GM19025 (cell line): ENCODE results near the gene PDCD11.
"Not testable (repeated sequence)": the region's sequence is repeated elsewhere in the genome, so short reads cannot be mapped to it uniquely, and the experiment has no call there.

Experiments used
- ATAC-seq: cut with Tn5 transposase; IDR thresholded peaks from one replicate; pipeline ENCODE4 v1.9.1; 2021; ENCODE audit warnings: mild to moderate bottlenecking, low read depth, moderate library complexity; ENCODE audit not compliant: unreplicated experiment

Gene PDCD11

GRCh38 chr10:103470761-103471653 is 74.6 kb downstream of the PDCD11 start:
- ATAC-seq = peak; percentile 63

DNA sequence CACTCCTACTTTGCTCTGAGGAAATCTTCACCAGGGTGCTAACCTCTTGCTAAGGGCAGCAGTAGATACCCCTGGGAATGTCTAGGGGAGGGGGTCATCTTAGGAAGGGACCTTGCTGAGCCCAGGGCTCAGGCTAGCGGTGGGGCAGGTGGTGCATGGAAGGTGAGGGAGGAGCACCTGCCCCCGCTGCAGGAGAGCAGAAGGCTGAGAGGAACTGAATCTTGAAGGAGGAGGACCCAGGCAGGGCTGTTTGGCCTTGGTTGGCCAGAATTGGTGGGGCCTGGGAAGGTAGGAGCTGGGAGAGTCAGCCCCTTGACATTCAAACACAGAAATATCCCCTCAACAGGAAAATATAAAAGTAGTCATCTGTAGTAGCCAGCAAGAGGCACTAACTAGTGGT is 75.6 kb downstream of the PDCD11 start:
- ATAC-seq = no peak

- no peak for ATAC-seq
Measured at GRCh38 chr10:103473261-103473671, 76.8 kb downstream of the PDCD11 start.

GRCh38 chr10:103474077-103474476 is 77.7 kb downstream of the PDCD11 start:
- no peak for ATAC-seq

DNA sequence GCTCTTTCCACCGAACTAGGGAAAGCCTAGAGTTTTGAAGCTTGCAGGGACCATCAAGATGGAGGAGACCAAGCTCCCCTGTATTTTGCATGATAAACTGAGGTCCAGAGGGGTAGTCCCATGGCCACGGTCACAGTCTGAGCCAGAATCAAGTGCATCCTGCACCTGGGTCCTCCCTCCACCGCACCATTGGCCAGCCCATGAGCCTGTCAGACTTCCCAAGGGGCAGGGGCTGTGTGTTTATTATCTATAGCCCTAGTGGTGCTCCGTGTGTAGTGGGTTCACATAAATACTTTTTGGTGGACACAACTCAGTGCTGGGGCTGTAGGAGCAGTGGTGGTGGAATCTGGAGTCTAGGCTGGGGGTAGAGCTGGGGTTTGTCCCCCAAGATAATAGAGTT is 79.0 kb downstream of the PDCD11 start:
- no peak for ATAC-seq

DNA sequence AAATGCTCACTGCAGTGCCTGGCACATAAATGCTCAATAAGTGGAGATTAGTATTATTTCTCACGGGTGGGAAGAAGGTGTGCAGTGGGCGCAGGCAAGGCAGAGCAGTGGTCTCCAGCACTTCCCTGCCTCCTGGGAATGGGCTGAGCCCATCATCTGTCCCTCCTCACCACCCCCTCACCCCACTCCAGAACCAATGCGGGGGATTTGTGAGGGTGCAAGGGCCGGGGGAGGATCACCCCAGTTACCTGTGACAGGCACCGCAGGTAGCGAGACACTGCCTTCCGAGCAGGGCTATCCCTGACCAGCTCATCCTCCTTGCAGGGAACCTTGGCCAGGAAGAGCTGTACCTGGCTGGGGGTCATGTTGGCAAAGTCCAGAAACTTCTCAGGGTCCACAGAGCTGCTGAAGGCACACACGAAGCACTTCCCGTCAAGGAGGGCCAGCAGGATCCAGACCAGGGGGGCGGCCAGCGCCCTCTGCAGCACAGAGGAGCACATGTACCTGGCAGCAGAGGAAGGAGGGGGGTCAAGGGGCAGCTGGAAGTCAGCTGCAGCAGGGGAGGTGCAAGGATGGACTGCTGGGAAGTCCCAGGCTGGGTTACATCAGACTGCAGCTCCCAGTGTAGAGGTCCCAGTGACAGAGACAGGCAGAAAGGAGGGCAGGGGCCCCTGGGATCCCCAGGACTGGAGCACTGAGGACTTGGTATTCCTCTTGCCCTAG is 79.8 kb downstream of the PDCD11 start:
- no peak for ATAC-seq

GRCh38 chr10:103478671-103479070 is 82.2 kb downstream of the PDCD11 start:
- ATAC-seq = no peak

DNA sequence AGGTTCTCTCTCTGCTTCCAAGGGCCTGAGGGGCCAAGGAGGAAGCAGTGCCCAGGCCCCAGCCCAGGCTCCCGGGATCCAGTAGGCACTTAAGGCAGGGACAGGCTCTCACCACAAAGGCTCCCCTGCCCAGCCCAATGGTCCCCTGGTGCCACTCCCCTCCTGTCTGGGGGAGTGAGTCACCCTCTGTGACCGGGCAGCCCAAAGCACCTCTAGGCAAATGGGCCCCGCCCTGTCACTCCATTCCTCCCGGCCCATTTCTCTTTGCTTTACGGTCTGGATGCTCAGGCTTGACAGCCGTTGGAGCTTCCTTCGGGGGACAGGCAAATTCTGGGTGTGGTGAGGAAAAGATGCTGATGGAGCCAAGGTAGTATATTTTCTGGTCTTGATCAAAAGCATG is 82.7 kb downstream of the PDCD11 start, which contains the start of gene CALHM3:
TSS of gene CALHM3 (minus strand) at position 106 of the 400 bp plus-strand sequence. CDS start 208 bp downstream, outside the sequence.
- no peak for ATAC-seq

DNA sequence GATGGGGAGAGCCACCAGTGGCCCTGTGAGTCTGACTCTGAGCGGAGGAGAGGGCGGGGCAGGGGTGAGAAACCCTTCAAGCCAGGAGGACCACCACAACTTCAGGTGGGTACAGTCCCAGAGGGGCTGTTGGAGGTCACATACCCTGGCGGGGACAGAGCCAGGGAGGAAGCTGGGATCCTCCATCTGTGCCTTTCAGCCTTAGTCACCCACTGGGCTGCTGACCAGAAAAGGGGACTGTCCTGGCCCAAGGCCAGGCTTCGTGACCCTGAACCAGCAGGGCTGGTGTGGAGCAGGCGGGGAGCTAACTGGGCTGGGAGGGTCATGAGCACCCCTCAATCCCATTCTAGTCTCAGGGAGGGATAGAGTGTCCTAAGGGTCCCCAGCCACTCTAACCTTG is 84.1 kb downstream of the PDCD11 start:
- ATAC-seq = no peak

GRCh38 chr10:103481974-103482531 is 85.6 kb downstream of the PDCD11 start:
- ATAC-seq = peak; percentile 51

DNA sequence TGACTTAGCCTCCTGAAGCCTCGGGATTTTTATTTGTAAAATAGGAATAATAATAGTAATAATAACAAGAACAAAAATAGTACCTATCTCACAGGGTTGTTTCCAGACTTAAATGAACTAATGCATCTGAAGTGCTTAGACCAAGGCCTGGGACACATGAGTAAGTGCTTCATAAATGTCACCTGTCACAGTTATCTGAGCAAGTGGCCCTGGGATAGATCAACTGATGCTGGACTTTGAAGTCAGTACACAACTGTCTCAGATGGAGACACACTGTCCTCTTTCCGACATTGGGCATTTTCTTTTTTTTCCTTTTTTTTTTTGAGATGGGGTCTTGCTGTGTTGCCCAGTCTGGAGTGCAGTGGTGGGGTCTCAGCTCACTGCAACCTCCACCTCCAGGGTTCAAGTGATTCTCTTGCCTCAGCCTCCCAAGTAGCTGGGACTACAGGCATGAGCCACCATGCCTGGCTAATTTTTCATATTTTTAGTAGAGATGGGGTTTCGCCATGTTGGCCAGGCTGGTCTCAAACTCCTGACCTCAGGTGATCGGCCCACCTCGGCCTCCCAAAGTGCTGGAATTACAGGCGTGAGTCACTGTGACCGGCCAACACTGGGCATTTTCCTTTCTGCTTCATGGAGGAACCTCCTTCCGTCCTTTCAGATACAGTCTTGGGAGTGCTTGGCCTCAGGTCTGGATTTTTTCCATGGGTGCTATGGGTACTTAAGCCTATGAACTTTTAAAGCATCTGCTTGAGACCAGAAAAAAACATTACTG is 90.4 kb downstream of the PDCD11 start:
- not testable (repeated sequence) for ATAC-seq

- no peak for ATAC-seq
Measured at GRCh38 chr10:103487410-103487708, 90.9 kb downstream of the PDCD11 start.

DNA sequence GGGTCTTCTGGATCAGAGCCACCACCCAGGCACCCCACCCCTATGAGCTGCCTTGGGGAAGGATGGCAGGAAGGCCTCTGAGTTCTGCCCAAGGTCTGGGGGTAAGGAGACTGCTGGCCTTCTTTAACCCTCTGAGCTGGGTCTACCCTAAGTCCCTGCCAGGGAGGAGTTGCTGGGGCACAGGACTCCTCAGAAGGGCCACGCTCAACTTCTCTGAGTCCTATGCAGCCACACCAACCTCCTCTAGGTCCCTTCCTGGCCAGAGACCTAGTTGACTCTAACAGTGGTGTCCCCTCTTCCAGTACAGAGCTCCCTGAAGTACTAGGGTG is 94.5 kb downstream of the PDCD11 start:
- no peak for ATAC-seq

GRCh38 chr10:103491729-103492364 is 95.4 kb downstream of the PDCD11 start:
- no peak for ATAC-seq

GRCh38 chr10:103492655-103493261 is 96.3 kb downstream of the PDCD11 start:
- no peak for ATAC-seq

DNA sequence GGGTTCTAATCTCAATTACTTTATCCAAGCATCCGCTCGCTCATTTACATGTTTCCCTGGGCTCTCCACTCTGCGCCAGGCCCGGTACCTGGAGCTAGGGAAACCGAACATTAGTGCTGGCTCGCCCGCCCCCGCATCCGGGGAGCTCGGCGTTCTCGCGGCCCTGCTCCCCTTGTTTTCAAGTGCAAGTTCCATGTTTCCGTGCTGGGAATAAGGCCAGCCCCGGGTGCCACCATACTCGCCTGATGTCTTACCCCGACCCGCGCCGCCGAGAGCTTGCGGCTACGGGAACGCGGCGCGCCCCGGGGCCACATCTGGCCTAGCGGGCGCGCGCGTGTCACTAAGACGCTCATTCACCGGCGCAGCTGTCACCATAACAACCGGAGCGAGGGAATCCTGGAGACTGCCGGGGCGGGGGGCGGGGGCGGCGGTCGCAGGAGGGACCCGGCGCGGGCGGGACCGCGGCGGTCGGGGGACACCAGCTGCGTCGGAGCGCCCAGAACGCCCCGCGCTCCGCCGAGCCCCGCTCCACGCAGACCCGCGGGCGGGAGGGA is 97.0 kb downstream of the PDCD11 start, which contains the start of gene NEURL1:
TSS of gene NEURL1 (plus strand) at position 344 of the 554 bp plus-strand sequence. CDS start 683 bp downstream, outside the sequence.
- no peak for ATAC-seq

GRCh38 chr10:103493916-103494877 is 97.8 kb downstream of the PDCD11 start:
- no peak for ATAC-seq

- ATAC-seq = no peak
Measured at GRCh38 chr10:103495321-103495720, 98.9 kb downstream of the PDCD11 start.
